Pancreas (tissue), 10 donors: Measurements from ENCODE around the gene PITPNM1. TPM values are rescaled to one million over a fixed set of nuclear protein-coding genes. Genes with fewer than 3 reads are reported as not detected.
A peak's percentile ranks its signal among the peaks of the same experiment; 100 is the strongest.

Source experiments
- ATAC-seq, 4 donors: fragments of 200-7000 bp; cut with Tn5 transposase; one replicate each; pipeline versions ENCODE4 v1.8.0 to v1.9.1; 2020; ENCODE audit warnings: mild to moderate bottlenecking in 4 of 4, moderate library complexity in 4 of 4
- DNase-seq, 6 donors: peaks; one replicate each; pipeline ENCODE4 v3.0.0-alpha.2; 2020
- FAIRE-seq: peaks from 2 replicates; lab custom pipeline; 2012; peaks lifted over from hg19 to GRCh38; lab: Jason Lieb, UNC
- H3K27ac ChIP-seq, 4 donors: fragments of 200-600 bp; sonication (generic); 1 replicate in 3 of 4; 2 replicates in 1 of 4; pipeline versions ENCODE4 v1.5.0 to v1.8.0; 2020
- H3K27me3 ChIP-seq, 4 donors: fragments of 200-600 bp; one replicate each; pipeline ENCODE4 v1.8.0; 2021
- H3K36me3 ChIP-seq, 3 donors: fragments of 200-600 bp; sonication (generic) in 1 of 3; one replicate each; pipeline versions ENCODE4 v1.5.0 to v1.8.0; 2020 to 2021
- H3K4me1 ChIP-seq, 3 donors: fragments of 200-600 bp; one replicate each; pipeline ENCODE4 v1.8.0; 2021
- H3K4me3 ChIP-seq, 4 donors: fragments of 200-600 bp; sonication (generic) in 2 of 4; one replicate each; pipeline versions ENCODE4 v1.5.0 to v1.8.0; 2020 to 2021
- H3K9me3 ChIP-seq, 4 donors: fragments of 200-600 bp; one replicate each; pipeline ENCODE4 v1.8.0; 2021
- CTCF ChIP-seq, 4 donors: fragments of 200-600 bp; sonication (generic) in 3 of 4; IDR thresholded peaks; one replicate each; pipeline versions ENCODE4 v1.5.0 to v1.8.0; 2021; ENCODE audit warnings: antibody characterized with exemption in 4 of 4
- WGBS, 2 donors: extraction: QIAGEN DNeasy Blood & Tissue Kit; methylation state at CpG; one replicate each; pipeline ENCODE4 v1.1.7; 2013; 5-methylcytosine and 5-hydroxymethylcytosine counted together
- intact Hi-C, 3 donors: fragments of 100-400 bp; cut with DNase I; formaldehyde crosslinking; loops; one replicate each; pipeline versions ENCODE4 v1.11.1 to v1.14.2; 2022
- polyA plus RNA-seq, 2 donors: library from polyadenylated mRNA; stranded (reverse); fragments of 200-250 nt; gene quantifications; one replicate each; pipeline ENCODE4 v1.2.3, GENCODE V29; 2013
- total RNA-seq, 6 donors: library from RNA; stranded (reverse); fragmentation: NEBNext Ultra II Directional in 4 of 6; extraction: Animal tissue kit (Norgen Biotek cat#: 25700) in 4 of 6; gene quantifications; one replicate each; pipeline versions ENCODE4 v1.2.1 to v1.2.4, GENCODE V29; 2021 to 2023
- donor health status: healthy with polysubstance abuse.
- donor health status: DM: no; HTN: no; CAD: no; lungs with moderate emphysema.
- donor health status: DM: no; HTN: no; CAD: no.
- donor health status: control.
- donor health status: control.
- donor health status: Bipolar disorder and iron deficiency.
- donor health status: DM: yes; HTN: yes; CAD: no.
- donor health status: DM: no; HTN: no; CAD: no.
- donor health status: DM: no; HTN: no; CAD: no.
- donor health status: DM: yes; HTN: yes; CAD: no.

PITPNM1 gene
- total and polyA plus RNA-seq, 8 donors: 10.2 to 35.7 (median 24.3) TPM

DNA sequence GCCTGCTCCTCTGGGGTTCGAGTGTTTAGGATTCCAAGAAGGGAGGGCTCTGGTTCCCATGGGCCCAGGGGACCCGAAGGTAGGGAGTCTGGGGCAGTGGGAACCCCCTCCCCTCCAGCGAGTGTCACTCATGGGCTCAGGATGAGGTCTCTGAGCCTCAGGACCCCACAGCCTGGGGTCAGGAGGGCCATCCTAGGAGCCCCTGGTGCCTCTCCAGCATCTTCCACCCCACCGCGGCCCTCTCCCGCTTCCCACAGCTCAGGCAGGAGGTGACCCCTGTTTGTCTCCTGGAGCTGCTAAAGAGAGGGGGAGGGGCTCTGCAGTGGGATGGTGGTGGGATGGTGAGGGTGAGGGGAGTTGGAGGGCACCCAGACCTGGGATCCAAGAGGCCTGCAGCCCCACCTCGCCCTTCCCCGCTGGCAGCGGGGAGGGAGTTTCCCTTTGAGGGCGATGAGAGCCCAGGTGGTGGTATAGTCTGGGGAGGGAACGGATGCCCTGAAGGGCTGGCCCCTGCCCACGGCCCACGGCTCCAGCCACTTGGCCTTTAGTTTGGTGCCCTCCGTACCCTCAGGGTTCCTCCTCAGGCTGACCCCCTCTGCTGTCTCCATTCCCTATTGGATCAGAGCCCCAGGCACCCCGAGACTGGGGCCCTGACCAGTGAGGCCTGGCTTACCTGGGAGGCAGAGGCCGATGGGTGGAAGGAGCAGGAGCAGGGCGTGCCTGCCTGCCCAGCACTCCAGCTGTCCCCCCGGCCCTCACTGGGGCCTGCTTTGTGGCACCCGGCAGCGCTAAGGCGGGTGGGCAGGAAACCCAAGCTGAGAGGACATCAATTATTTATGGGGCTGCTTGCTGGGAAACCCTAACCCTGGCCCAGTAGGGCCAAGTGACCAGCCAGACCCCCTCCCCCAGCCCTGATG lies 51.1 kb downstream of the PITPNM1 start:
- no peaks in the 10 kb centered on the region for H3K27me3 ChIP-seq
- 84 to 85% methylated on average over 20 to 21 of the region's 21 CpGs for WGBS, 2 donors
- no peaks in the 10 kb centered on the region for H3K36me3 ChIP-seq
- no peak for ATAC-seq
- peak in 3 of 6 donors; percentile 9 to 59 (median 21) for DNase-seq
- no peaks in the 10 kb centered on the region for H3K9me3 ChIP-seq
- no peak for TF ChIP-seq CTCF (IDR thresholded peaks at IDR 0.05)
- intact Hi-C loops: no loop called here
- H3K4me1 ChIP-seq: peaks cover 0 to 2% (median 0%) of the 10 kb centered on the region in 3 donors
- no peak for FAIRE-seq
- no peak overlapping the region for H3K27ac ChIP-seq
- H3K4me3 ChIP-seq: no peak overlapping the region

GRCh38 chr11:67452141-67452952 lies 52.8 kb downstream of the PITPNM1 start, which contains the start of gene GPR152:
Gene GPR152, minus strand, starts transcription at chr11:67452729. Its CDS starts 5 bp downstream, at chr11:67452724.
- intact Hi-C loops: no loop called here
- DNase-seq: peak in 4 of 6 donors; percentile 42 to 86 (median 72)
- peak in 1 of 4 donors; percentile 9 for TF ChIP-seq CTCF (IDR thresholded peaks at IDR 0.05)
- Histone ChIP-seq H3K9me3 (no peaks in the 10 kb centered on the region), H3K4me1 (peaks cover 0 to 2% (median 0%) of the 10 kb centered on the region in 3 donors), H3K36me3 (no peaks in the 10 kb centered on the region), H3K27me3 (no peaks in the 10 kb centered on the region), H3K27ac (peak within 1 kb of the TSS in 2 of 4 donors; percentile 7 to 17), H3K4me3 (peak within 1 kb of the TSS in 1 of 4 donors; percentile 18)
- no peak for FAIRE-seq
- WGBS, 2 donors: 68 to 78% methylated on average over 32 to 33 of the region's 33 CpGs
- ATAC-seq: peak; percentile 54 to 82 (median 57)

DNA sequence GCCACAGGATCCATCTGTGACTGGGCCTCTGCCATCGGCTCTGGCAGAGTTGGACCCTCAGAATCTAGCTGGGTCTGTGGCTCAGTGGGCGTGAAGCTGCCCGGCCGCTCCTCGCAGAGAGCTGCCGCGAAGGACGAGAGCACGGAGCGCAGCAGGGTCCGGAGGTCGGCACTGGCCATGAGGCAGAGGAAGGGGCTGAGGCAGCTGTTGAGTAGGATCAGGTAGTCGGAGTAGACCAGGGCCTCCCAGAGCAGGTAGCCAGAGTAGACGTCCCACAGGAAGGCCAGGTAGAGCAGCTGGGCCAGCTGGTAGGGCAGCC lies 53.5 kb downstream of the PITPNM1 start:
- no peak for DNase-seq
- H3K27me3 ChIP-seq: no peaks in the 10 kb centered on the region
- no peak overlapping the region for H3K4me3 ChIP-seq
- intact Hi-C loops: no loop called here
- H3K4me1 ChIP-seq: peaks cover 0 to 2% (median 0%) of the 10 kb centered on the region in 3 donors
- TF ChIP-seq CTCF (IDR thresholded peaks at IDR 0.05): no peak
- H3K27ac ChIP-seq: no peak overlapping the region
- 88 to 95% methylated on average over 14 of the region's 14 CpGs for WGBS, 2 donors
- H3K36me3 ChIP-seq: no peaks in the 10 kb centered on the region
- no peaks in the 10 kb centered on the region for H3K9me3 ChIP-seq
- no peak for FAIRE-seq
- ATAC-seq: no peak

- Histone ChIP-seq H3K27me3 (no peaks in the 10 kb centered on the region), H3K36me3 (no peaks in the 10 kb centered on the region), H3K9me3 (no peaks in the 10 kb centered on the region), H3K4me3 (no peak overlapping the region), H3K27ac (no peak overlapping the region), H3K4me1 (peaks cover 0 to 2% (median 0%) of the 10 kb centered on the region in 3 donors)
- ATAC-seq (no peak), DNase-seq (peak in 1 of 6 donors; percentile 48), FAIRE-seq (no peak)
- 88 to 90% methylated on average over 24 to 25 of the region's 25 CpGs for WGBS, 2 donors
- no peak for TF ChIP-seq CTCF (IDR thresholded peaks at IDR 0.05)
- intact Hi-C loops: no loop called here
Measured at GRCh38 chr11:67450796-67451657, 54.1 kb downstream of the PITPNM1 start.
